Activated CD4-positive, CD25-positive, alpha-beta regulatory T cell (primary cell): Measurements from ENCODE around the gene TRMT10B.
"Not testable (repeated sequence)": the region's sequence is repeated elsewhere in the genome, so short reads cannot be mapped to it uniquely, and the experiment has no call there.

Source experiments
- DNase-seq, 4 experiments: peaks; one replicate each; lab custom pipeline; 2025; lab: John Stamatoyannopoulos, UW

Gene TRMT10B

GRCh38 chr9:37751704-37752103 is 1.9 kb upstream of the TRMT10B start:
- not testable (repeated sequence) for DNase-seq

DNA sequence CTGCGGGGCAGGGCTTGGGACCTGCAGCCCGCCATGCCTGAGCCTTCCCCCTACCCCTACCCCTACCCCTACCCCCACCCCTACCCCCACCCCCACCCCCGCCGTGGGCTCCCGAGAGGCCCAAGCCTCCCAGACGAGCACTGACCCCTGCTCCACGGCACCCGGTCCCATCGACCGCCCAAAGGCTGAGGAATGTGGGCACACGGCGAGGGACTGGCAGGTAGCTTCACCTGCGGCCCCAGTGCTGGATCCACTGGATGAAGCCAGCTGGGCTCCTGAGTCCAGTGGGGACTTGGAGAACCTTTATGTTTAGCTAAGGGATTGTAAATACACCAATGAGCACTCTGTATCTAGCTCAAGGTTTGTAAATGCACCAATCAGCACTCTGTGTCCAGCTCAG is 1.5 kb upstream of the TRMT10B start:
- not testable (repeated sequence) for DNase-seq

- no peak for DNase-seq
Observed at GRCh38 chr9:37752642-37753488, 740 bp upstream of the TRMT10B start.

GRCh38 chr9:37758747-37759146 is 5.1 kb downstream of the TRMT10B start:
- DNase-seq = no peak

DNA sequence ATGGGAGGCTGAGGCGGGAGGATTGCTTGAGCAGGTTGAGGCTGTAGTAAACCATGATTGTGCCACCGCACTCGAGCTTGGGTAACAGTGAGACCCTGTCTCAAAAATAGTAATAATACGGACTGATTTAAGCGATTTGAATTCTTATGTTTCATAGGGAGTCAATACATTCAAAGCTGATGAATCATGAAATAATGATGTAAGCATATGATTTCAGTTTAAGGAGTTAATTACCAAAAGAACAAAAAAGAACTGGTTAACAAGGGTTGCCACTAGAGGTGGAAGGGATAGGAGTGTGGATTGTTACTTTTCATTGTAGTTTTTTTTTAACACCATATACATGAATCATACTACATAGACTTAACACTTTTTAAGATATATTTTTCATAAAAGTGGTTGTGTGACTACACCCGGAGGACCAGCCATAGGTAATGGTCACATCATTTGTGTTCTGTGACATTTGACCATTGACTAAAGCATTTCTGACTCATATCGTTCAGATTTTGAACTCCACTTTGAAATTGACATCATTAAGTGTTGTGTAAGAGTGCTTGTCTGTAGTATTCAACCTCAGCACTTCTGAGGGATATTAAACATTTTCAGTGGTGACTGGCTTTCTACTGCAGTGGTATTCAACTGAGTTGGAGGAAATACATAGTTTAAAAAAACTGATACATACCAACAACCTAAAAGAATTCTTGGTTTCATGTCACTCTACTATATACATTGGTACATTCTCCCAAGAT is 7.0 kb downstream of the TRMT10B start:
- no peak for DNase-seq

DNA sequence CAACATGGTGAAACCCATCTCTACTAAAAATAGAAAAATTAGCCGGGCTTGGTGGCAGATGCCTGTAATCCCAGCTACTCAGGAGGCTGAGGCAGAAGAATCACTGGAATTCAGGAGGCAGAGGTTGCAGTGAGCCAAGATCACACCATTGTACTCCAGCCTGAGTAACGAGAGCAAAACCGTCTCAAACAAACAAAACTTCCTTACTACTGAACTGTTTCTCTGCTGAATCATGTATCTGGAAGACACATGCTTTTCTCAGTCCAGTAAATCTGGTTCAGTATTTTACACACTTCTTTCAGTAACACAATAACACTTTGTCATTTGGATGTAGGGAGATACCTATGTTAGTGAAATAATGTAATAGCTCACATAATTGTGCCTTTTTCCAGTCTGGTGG is 7.9 kb downstream of the TRMT10B start:
- no peak for DNase-seq

DNA sequence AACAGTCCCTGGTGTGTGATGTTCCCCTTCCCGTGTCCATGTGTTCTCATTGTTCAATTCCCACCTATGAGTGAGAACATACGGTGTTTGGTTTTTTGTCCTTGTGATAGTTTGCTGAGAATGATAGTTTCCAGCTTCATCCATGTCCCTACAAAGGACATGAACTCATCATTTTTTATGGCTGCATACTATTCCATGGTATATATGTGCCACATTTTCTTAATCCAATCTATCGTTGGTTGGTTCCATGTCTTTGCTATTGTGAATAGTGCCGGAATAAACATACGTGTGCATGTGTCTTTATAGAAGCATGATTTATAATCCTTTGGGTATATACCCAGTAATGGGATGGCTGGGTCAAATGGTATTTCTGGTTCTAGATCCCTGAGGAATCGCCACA is 11.7 kb downstream of the TRMT10B start:
- DNase-seq = not testable (repeated sequence)

DNA sequence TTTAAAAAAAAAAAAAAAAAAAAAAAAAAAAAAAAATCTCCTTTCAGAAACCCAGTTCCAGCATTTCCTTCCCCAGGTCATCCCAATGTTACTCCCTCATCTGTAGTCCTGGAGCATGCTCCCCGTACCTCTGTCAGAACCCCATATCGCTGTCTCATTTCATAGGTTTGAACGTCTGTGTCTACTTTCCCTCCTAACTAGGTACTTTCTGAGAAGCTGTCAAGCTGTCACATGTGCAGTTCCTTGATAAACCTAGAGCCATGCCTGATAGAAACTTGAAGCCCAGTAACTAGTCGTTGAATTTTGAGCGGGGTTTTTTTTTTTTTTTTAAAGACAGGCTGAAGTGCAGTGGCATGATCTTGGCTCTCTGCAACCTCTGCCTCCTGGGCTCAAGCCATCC is 15.7 kb downstream of the TRMT10B start:
- DNase-seq = no peak

DNA sequence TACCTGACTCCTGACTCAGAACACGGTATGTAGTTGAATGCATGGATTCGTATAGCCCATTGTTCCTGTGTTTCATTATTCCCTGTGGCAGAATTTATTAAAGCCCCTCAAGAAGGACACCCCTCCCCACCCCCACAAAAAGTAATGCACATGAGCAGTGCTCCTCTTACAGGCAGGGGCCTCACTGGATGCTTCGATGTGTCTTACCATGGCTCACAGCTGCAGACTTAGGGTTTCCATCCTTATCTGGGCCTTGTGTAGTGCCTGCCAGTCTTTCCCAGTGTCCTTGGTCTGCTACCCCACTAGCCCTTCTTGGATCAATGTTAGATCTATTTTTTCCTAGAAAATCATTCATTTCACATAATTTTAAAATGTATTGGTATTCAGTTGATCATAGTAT is 16.4 kb downstream of the TRMT10B start:
- no peak for DNase-seq

DNA sequence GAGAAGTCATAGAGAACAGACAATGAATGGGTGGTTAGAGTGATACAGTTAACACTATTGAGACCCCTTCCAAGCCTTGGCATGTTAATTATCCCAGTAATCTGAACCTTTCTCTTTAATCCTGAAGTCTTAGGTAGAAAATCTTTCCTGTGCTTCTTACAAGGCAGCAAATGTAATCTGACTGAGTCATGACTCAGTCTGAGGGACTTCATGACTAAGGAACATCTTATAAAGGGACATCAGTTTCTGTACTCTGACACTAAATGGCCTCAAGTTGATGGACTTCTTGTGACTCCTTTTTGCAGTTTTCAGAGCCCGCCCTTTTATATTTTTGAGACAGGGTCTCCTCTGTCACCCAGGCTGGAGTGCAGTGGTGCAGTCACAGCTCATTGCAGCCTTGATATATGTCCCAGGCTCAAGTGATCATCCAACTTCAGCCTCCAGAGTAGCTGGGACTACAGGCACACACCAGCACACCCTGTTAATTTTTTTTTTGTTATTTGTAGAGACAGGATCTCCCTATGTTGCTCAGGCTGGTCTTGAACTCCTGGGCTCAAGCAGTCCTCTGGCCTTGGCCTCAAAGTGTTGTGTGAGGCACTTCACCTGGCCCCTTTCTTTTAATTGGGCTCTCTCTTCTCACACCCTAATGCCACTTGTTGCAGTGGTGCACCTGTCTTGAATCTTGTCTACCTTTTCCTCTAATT is 21.8 kb downstream of the TRMT10B start:
- no peak for DNase-seq

DNA sequence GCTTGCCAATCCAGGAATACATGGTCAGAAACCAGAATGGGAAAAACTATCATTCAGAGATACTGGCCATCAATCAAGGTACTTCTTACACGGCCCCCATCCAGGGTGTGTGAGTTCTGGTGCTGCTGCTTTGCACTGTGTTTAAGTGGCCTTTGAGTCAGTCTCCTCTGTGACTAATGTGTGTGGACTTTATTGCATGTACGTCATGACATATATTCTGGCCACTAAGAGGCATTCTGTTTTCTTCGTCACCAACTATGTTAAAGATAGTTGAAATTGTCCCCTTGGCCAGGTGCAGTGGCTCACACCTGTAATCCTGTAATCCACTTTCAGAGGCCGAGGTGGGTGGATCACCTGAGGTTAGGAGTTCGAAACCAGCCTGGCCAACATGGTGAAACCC is 22.7 kb downstream of the TRMT10B start:
- DNase-seq = no peak

DNA sequence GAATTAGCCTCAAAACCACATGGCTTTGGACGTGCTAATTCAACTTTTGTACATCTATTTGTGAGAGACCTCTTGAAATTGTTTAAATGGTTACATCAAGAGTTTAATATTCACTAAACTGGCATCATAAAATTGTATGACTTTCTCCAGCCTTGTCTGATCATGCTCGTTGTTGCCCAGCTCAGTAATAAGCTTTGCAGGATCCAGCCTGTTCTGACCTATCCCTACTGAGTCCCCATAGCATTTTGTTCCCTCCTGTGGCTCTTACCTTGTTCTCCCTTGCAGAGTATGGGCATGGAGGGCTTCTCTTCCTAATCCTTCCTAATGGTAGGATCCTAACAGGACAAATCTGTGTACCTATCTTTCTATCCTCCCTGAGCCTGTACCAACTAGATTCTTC is 24.9 kb downstream of the TRMT10B start:
- DNase-seq = no peak

GRCh38 chr9:37784291-37784615 is 30.6 kb downstream of the TRMT10B start:
- DNase-seq = no peak

GRCh38 chr9:37784616-37785483 is 31.2 kb downstream of the TRMT10B start, which contains the start of gene EXOSC3:
EXOSC3 (minus strand) TSS chr9:37785064; CDS start chr9:37785044, 20 bp downstream.
- peak; percentile 64 to 76 (median 72) for DNase-seq

- DNase-seq = no peak
Observed at GRCh38 chr9:37787059-37787458, 33.5 kb downstream of the TRMT10B start.

GRCh38 chr9:37788332-37788731 is 34.7 kb downstream of the TRMT10B start:
- no peak for DNase-seq

- DNase-seq = no peak
Observed at GRCh38 chr9:37790096-37790495, 36.5 kb downstream of the TRMT10B start.

DNA sequence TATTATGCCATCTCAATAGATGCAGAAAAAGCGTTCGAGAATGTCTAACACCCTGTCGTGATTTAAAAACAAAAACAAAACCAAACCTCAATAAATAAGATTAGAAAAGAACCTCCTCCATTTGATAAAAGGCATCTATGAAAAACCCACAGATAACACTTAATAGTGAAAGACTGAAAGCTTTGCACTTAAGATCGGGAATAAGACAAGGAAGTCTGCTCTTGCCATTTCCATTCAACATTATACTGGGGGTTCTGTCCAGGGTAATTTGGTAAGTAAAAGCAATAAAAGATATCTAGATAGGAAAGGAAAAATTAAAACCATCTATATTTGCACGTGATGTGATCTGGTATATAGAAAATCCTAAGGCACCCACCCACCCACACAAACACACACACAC is 38.5 kb downstream of the TRMT10B start:
- no peak for DNase-seq

DNA sequence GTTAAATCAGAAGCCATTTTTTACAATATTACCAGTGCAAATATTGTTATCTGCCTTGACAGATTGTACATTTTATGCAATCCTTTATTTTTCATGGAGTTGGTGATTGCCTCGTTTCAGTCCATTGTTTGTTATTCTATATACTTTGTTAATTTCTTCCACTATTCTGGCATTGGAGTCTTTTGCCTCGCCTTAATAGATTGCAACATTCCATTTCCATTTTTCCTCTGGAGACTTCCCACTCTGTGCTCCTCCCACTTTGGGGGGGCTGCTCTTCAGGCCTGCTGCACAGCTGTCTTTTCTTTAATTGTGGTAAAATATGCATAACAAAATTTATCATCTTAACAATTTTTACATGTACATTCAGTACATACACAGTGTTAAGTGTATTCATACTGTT is 42.6 kb downstream of the TRMT10B start:
- no peak for DNase-seq

- no peak for DNase-seq
Observed at GRCh38 chr9:37798677-37799076, 45.1 kb downstream of the TRMT10B start.

DNA sequence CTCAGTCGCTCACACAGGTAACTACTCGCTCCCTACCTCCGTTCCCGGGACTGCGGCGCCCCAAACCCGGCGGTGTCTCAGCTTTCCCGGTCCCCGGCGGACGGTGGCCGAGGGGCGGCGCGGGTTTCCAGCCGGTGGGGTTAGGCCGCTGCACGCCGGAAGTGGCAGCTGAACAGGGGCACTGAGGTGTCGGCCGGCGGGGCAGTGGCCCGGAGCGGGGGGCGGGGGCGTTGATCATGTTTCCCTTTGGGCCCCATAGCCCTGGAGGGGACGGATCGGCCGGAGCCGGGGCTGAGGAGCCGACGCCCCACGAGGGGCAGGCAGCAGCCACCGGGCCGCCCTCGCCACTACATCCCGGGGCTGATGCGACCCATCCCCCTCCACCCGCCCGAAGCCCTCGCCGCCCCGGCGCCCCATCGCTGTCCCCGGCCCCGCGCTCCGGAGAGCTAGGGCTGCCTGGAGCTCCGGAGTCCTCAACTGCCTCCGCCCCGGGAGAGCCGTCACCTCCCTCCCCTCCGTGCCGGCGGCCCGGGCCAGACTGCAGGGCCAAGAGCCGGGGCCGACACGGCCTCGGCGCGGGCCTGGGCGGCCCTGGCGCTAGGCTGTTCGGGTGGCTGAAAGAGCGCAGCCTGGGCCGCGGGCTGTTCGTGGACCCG is 47.2 kb downstream of the TRMT10B start, which contains the start of gene DCAF10:
DCAF10 (plus strand) TSS at position 167 of the 656 bp plus-strand sequence; CDS start at position 237, 70 bp downstream.
- DNase-seq = peak; percentile 73 to 84 (median 81)
